Loucy (cell line): Measurements from ENCODE around the gene SLC25A30.
A peak's percentile ranks its signal among the peaks of the same experiment; 100 is the strongest.

Experiments
- H2AFZ ChIP-seq: fragments of 200-600 bp; sonication (generic); 2 replicates; pipeline ENCODE4 v1.6.0; 2016; ENCODE audit warnings: antibody characterized with exemption, mild to moderate bottlenecking, low read length, moderate library complexity
- H3F3A ChIP-seq: fragments of 200-600 bp; 2 replicates; pipeline ENCODE4 v1.6.0; 2016; ENCODE audit warnings: antibody characterized with exemption, low read depth, mild to moderate bottlenecking
- H3K27me3 ChIP-seq: fragments of 200-600 bp; sonication (generic); 2 replicates; pipeline ENCODE4 v1.6.1; 2014; ENCODE audit warnings: low read length, mild to moderate bottlenecking; ENCODE audit not compliant: insufficient read depth, poor library complexity, severe bottlenecking
- H3K36me3 ChIP-seq: fragments of 200-600 bp; sonication (generic); 2 replicates; pipeline ENCODE4 v1.6.1; 2016; ENCODE audit warnings: low read length; ENCODE audit not compliant: insufficient read depth
- H3K4me1 ChIP-seq: fragments of 200-600 bp; sonication (generic); 2 replicates; pipeline ENCODE4 v1.5.1; 2014; ENCODE audit warnings: low read length, mild to moderate bottlenecking; ENCODE audit not compliant: insufficient read depth, poor library complexity, severe bottlenecking
- H3K4me2 ChIP-seq: fragments of 200-600 bp; sonication (generic); 2 replicates; pipeline ENCODE4 v1.6.0; 2014; ENCODE audit warnings: antibody characterized with exemption, low read length, low read depth, mild to moderate bottlenecking; ENCODE audit not compliant: poor library complexity, severe bottlenecking
- H3K4me3 ChIP-seq: fragments of 200-600 bp; sonication (generic); 2 replicates; pipeline ENCODE4 v1.5.1; 2014; ENCODE audit warnings: low read length, mild to moderate bottlenecking, mixed read lengths; ENCODE audit not compliant: poor library complexity, severe bottlenecking
- H3K79me2 ChIP-seq: fragments of 200-600 bp; sonication (generic); 2 replicates; pipeline ENCODE4 v1.6.1; 2014; ENCODE audit warnings: low read length; ENCODE audit not compliant: insufficient read depth
- H3K9ac ChIP-seq: fragments of 200-600 bp; sonication (generic); 2 replicates; pipeline ENCODE4 v1.6.0; 2014; ENCODE audit warnings: mild to moderate bottlenecking, low read depth, low read length, moderate library complexity; ENCODE audit not compliant: poor library complexity, severe bottlenecking
- H3K9me2 ChIP-seq: fragments of 200-600 bp; sonication (generic); replicated peaks from 2 replicates; pipeline ENCODE4 v1.6.1; 2016; ENCODE audit warnings: low read depth, low read length, mixed read lengths
- H3K9me3 ChIP-seq: fragments of 200-600 bp; sonication (generic); 2 replicates; pipeline ENCODE4 v1.6.1; 2014; ENCODE audit warnings: mild to moderate bottlenecking, antibody characterized with exemption, low read length, low read depth; ENCODE audit not compliant: insufficient read depth
- H4K20me1 ChIP-seq: fragments of 200-600 bp; sonication (generic); 2 replicates; pipeline ENCODE4 v1.6.0; 2014; ENCODE audit warnings: antibody characterized with exemption, low read length, mild to moderate bottlenecking; ENCODE audit not compliant: insufficient read depth, poor library complexity, severe bottlenecking
- EZH2phosphoT487 ChIP-seq: fragments of 200-600 bp; IDR thresholded peaks from 2 replicates; pipeline ENCODE4 v1.6.1; 2018; ENCODE audit warnings: antibody characterized with exemption, mild to moderate bottlenecking, moderate library complexity, borderline replicate concordance
- TF ChIP-seq, protein P1 (sequence below): fragments of 200-600 bp; sonication (generic); conservative IDR thresholded peaks from 2 replicates; pipeline ENCODE4 v1.5.1; 2014; ENCODE audit warnings: mild to moderate bottlenecking, antibody characterized with exemption, low read length

The SLC25A30 gene

GRCh38 chr13:45370922-45371406 is 47.2 kb downstream of the SLC25A30 start:
- no peaks in the 10 kb centered on the region for H3F3A ChIP-seq
- H3K9me3 ChIP-seq: no peaks in the 10 kb centered on the region
- H3K4me3 ChIP-seq: no peak overlapping the region
- H4K20me1 ChIP-seq: no peaks in the 10 kb centered on the region
- H3K9me2 ChIP-seq: no peaks in the 10 kb centered on the region
- H3K9ac ChIP-seq: no peak overlapping the region
- H3K36me3 ChIP-seq: no peaks in the 10 kb centered on the region
- no peak for TF ChIP-seq EZH2phosphoT487
- TF ChIP-seq, protein P1, sequence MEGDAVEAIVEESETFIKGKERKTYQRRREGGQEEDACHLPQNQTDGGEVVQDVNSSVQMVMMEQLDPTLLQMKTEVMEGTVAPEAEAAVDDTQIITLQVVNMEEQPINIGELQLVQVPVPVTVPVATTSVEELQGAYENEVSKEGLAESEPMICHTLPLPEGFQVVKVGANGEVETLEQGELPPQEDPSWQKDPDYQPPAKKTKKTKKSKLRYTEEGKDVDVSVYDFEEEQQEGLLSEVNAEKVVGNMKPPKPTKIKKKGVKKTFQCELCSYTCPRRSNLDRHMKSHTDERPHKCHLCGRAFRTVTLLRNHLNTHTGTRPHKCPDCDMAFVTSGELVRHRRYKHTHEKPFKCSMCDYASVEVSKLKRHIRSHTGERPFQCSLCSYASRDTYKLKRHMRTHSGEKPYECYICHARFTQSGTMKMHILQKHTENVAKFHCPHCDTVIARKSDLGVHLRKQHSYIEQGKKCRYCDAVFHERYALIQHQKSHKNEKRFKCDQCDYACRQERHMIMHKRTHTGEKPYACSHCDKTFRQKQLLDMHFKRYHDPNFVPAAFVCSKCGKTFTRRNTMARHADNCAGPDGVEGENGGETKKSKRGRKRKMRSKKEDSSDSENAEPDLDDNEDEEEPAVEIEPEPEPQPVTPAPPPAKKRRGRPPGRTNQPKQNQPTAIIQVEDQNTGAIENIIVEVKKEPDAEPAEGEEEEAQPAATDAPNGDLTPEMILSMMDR: peak; percentile 49
- no peaks in the 10 kb centered on the region for H3K79me2 ChIP-seq
- no peak overlapping the region for H3K4me2 ChIP-seq
- peaks cover 3% of the 10 kb centered on the region for H3K4me1 ChIP-seq
- H2AFZ ChIP-seq: no peak overlapping the region
- no peaks in the 10 kb centered on the region for H3K27me3 ChIP-seq

- TF ChIP-seq, protein P1: no peak
- TF ChIP-seq EZH2phosphoT487: no peak
- no peaks in the 10 kb centered on the region for H3K27me3 ChIP-seq
- H3K9ac ChIP-seq: no peak overlapping the region
- H3K79me2 ChIP-seq: no peaks in the 10 kb centered on the region
- H3K4me2 ChIP-seq: no peak overlapping the region
- peaks cover 3% of the 10 kb centered on the region for H3K4me1 ChIP-seq
- no peaks in the 10 kb centered on the region for H3K36me3 ChIP-seq
- H2AFZ ChIP-seq: no peak overlapping the region
- H3K9me3 ChIP-seq: no peaks in the 10 kb centered on the region
- no peaks in the 10 kb centered on the region for H4K20me1 ChIP-seq
- H3F3A ChIP-seq: no peaks in the 10 kb centered on the region
- no peak overlapping the region for H3K4me3 ChIP-seq
- no peaks in the 10 kb centered on the region for H3K9me2 ChIP-seq
Observed at GRCh38 chr13:45369116-45369515, 49.1 kb downstream of the SLC25A30 start.

DNA sequence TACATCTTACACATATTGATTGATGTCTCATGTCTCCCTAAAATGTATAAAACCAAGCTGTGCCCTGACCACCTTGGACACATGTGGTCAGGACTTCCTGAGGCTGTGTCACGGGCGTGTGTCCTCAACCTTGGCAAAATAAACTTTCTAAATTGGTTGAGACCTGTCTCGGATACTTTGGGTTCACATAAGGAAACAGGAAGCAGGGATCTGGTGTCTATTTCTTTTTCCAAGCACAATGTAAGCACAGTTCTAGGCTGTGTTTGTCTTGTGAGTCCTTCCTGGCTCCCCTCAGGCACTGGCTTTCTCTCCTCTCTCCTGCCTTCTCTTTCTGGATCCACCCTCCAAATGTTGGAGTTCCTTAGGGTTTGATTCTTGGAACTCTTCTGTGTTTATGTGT is 49.6 kb downstream of the SLC25A30 start:
- no peaks in the 10 kb centered on the region for H3K9me2 ChIP-seq
- H3K27me3 ChIP-seq: no peaks in the 10 kb centered on the region
- H2AFZ ChIP-seq: no peak overlapping the region
- no peaks in the 10 kb centered on the region for H3F3A ChIP-seq
- no peak overlapping the region for H3K9ac ChIP-seq
- no peak overlapping the region for H3K4me2 ChIP-seq
- no peaks in the 10 kb centered on the region for H4K20me1 ChIP-seq
- H3K4me1 ChIP-seq: peaks cover 3% of the 10 kb centered on the region
- H3K4me3 ChIP-seq: no peak overlapping the region
- TF ChIP-seq, protein P1: no peak
- TF ChIP-seq EZH2phosphoT487: no peak
- no peaks in the 10 kb centered on the region for H3K36me3 ChIP-seq
- H3K9me3 ChIP-seq: peaks cover 5% of the 10 kb centered on the region; the same call in 1 of the 2 replicates
- no peaks in the 10 kb centered on the region for H3K79me2 ChIP-seq
